Stimulated activated naive CD8-positive, alpha-beta T cell treated with anti-CD3 and anti-CD28 coated beads, Interleukin-15, amount 100 ng/mL, for 72 hours (primary cell): ENCODE measurements around the gene GPR62.

Source experiments
- ATAC-seq: fragments of 150-1000 bp; cut with Tn5 transposase; 2 replicates; pipeline ENCODE4 v1.10.0; 2021; ENCODE audit warnings: mild to moderate bottlenecking, moderate library complexity
- DNase-seq, 2 donors: peaks; one replicate each; pipeline ENCODE4 v3.0.0; 2021 to 2022
- H3K27ac Mint-ChIP-seq, 2 donors: one replicate each; pipeline ENCODE4 v1.8.0; 2022; ENCODE audit warnings: mild to moderate bottlenecking in 2 of 2, mixed read lengths in 2 of 2, moderate library complexity in 2 of 2
- H3K27me3 Mint-ChIP-seq: one replicate; pipeline ENCODE4 v1.8.0; 2022; ENCODE audit warnings: mixed read lengths
- H3K4me1 Mint-ChIP-seq: one replicate; pipeline ENCODE4 v1.8.0; 2022; ENCODE audit warnings: mild to moderate bottlenecking, mixed read lengths
- H3K4me3 Mint-ChIP-seq, 2 donors: one replicate each; pipeline ENCODE4 v1.8.0; 2022; ENCODE audit warnings: mild to moderate bottlenecking in 2 of 2, mixed read lengths in 2 of 2, moderate library complexity in 1 of 2
- H3K9me3 Mint-ChIP-seq, 2 donors: one replicate each; pipeline ENCODE4 v1.8.0; 2022; ENCODE audit warnings: mixed read lengths in 2 of 2

Gene GPR62

GRCh38 chr3:51945031-51945840, 9.9 kb upstream of the GPR62 start:
- ATAC-seq (no peak), DNase-seq (no peak)
- peaks cover 23% of the 10 kb centered on the region for H3K4me1 Mint-ChIP-seq
- H3K9me3 Mint-ChIP-seq, result no peaks in the 10 kb centered on the region
- H3K27me3 Mint-ChIP-seq, result no peaks in the 10 kb centered on the region
- peak overlapping the region in 1 of 2 donors; percentile 15 for H3K27ac Mint-ChIP-seq
- H3K4me3 Mint-ChIP-seq, result no peak overlapping the region

GRCh38 chr3:51945926-51946705, 9.1 kb upstream of the GPR62 start:
- H3K27me3 Mint-ChIP-seq, result no peaks in the 10 kb centered on the region
- H3K4me3 Mint-ChIP-seq, result no peak overlapping the region
- ATAC-seq (no peak), DNase-seq (no peak)
- no peaks in the 10 kb centered on the region for H3K9me3 Mint-ChIP-seq
- H3K27ac Mint-ChIP-seq, result no peak overlapping the region
- H3K4me1 Mint-ChIP-seq, result peaks cover 14% of the 10 kb centered on the region

- DNase-seq, result no peak
- H3K9me3 Mint-ChIP-seq, result no peaks in the 10 kb centered on the region
- no peak overlapping the region for H3K4me3 Mint-ChIP-seq
- H3K27me3 Mint-ChIP-seq, result no peaks in the 10 kb centered on the region
- ATAC-seq, result no peak
- H3K27ac Mint-ChIP-seq, result no peak overlapping the region
- H3K4me1 Mint-ChIP-seq, result peaks cover 14% of the 10 kb centered on the region
Measured at GRCh38 chr3:51946796-51947195, 8.4 kb upstream of the GPR62 start.

- Mint-ChIP-seq H3K9me3 (no peaks in the 10 kb centered on the region), H3K27ac (no peak overlapping the region), H3K27me3 (no peaks in the 10 kb centered on the region), H3K4me1 (peaks cover 9% of the 10 kb centered on the region), H3K4me3 (no peak overlapping the region)
- DNase-seq, result no peak
- no peak for ATAC-seq
Measured at GRCh38 chr3:51947215-51947900, 7.8 kb upstream of the GPR62 start.

GRCh38 chr3:51948016-51948580, 7.1 kb upstream of the GPR62 start:
- ATAC-seq (no peak), DNase-seq (no peak)
- no peak overlapping the region for H3K4me3 Mint-ChIP-seq

GRCh38 chr3:51949121-51949520, 6.1 kb upstream of the GPR62 start:
- Mint-ChIP-seq H3K27me3 (peaks cover 12% of the 10 kb centered on the region), H3K4me3 (no peak overlapping the region), H3K9me3 (no peaks in the 10 kb centered on the region), H3K27ac (no peak overlapping the region), H3K4me1 (no peaks in the 10 kb centered on the region)
- ATAC-seq (no peak), DNase-seq (no peak)

More at GRCh38 chr3:51948016-51948580, 7.1 kb upstream of the GPR62 start:
- Mint-ChIP-seq H3K27me3 (peaks cover 1% of the 10 kb centered on the region), H3K27ac (no peak overlapping the region), H3K4me1 (peaks cover 2% of the 10 kb centered on the region), H3K9me3 (no peaks in the 10 kb centered on the region)

- ATAC-seq, result no peak
- peaks cover 5% of the 10 kb centered on the region for H3K4me1 Mint-ChIP-seq
- no peaks in the 10 kb centered on the region for H3K9me3 Mint-ChIP-seq
- no peak overlapping the region for H3K4me3 Mint-ChIP-seq
- DNase-seq, result no peak
- no peak overlapping the region for H3K27ac Mint-ChIP-seq
- H3K27me3 Mint-ChIP-seq, result peaks cover 27% of the 10 kb centered on the region
Measured at GRCh38 chr3:51950899-51951298, 4.3 kb upstream of the GPR62 start.

- ATAC-seq (no peak), DNase-seq (no peak)
- Mint-ChIP-seq H3K4me1 (peaks cover 14% of the 10 kb centered on the region), H3K27me3 (peaks cover 50% of the 10 kb centered on the region), H3K4me3 (no peak overlapping the region), H3K27ac (no peak overlapping the region), H3K9me3 (no peaks in the 10 kb centered on the region)
Measured at GRCh38 chr3:51953445-51953844, 1.7 kb upstream of the GPR62 start.

GRCh38 chr3:51954105-51954504, 1.1 kb upstream of the GPR62 start:
- Mint-ChIP-seq H3K9me3 (no peaks in the 10 kb centered on the region), H3K27me3 (peaks cover 50% of the 10 kb centered on the region), H3K4me1 (peaks cover 14% of the 10 kb centered on the region), H3K27ac (no peak overlapping the region), H3K4me3 (no peak overlapping the region)
- DNase-seq (no peak), ATAC-seq (no peak)

GRCh38 chr3:51954713-51955112, 468 bp upstream of the GPR62 start:
- H3K4me3 Mint-ChIP-seq, result no peak overlapping the region
- no peak overlapping the region for H3K27ac Mint-ChIP-seq
- peaks cover 50% of the 10 kb centered on the region for H3K27me3 Mint-ChIP-seq
- DNase-seq, result no peak
- no peak for ATAC-seq
- H3K9me3 Mint-ChIP-seq, result no peaks in the 10 kb centered on the region
- H3K4me1 Mint-ChIP-seq, result peaks cover 14% of the 10 kb centered on the region

GRCh38 chr3:51955893-51956770, 951 bp downstream of the GPR62 start:
- H3K4me3 Mint-ChIP-seq, result peak overlapping the region; percentile 58 to 74
- H3K27me3 Mint-ChIP-seq, result peaks cover 50% of the 10 kb centered on the region

GRCh38 chr3:51957520-51958205, 2.5 kb downstream of the GPR62 start:
- no peaks in the 10 kb centered on the region for H3K9me3 Mint-ChIP-seq
- no peak for DNase-seq
- H3K4me3 Mint-ChIP-seq, result no peak overlapping the region
- H3K4me1 Mint-ChIP-seq, result peaks cover 14% of the 10 kb centered on the region
- H3K27ac Mint-ChIP-seq, result no peak overlapping the region
- peaks cover 50% of the 10 kb centered on the region for H3K27me3 Mint-ChIP-seq
- no peak for ATAC-seq

More at GRCh38 chr3:51955893-51956770, 951 bp downstream of the GPR62 start:
- no peak overlapping the region for H3K27ac Mint-ChIP-seq
- H3K4me1 Mint-ChIP-seq, result peaks cover 14% of the 10 kb centered on the region
- DNase-seq (peak; percentile 55 to 56), ATAC-seq (peak; percentile 85)
- no peaks in the 10 kb centered on the region for H3K9me3 Mint-ChIP-seq

GRCh38 chr3:51958603-51959521, 3.7 kb downstream of the GPR62 start:
- H3K4me3 Mint-ChIP-seq, result no peak overlapping the region
- H3K27ac Mint-ChIP-seq, result no peak overlapping the region
- ATAC-seq (no peak), DNase-seq (no peak)
- H3K4me1 Mint-ChIP-seq, result peaks cover 14% of the 10 kb centered on the region
- no peaks in the 10 kb centered on the region for H3K9me3 Mint-ChIP-seq
- H3K27me3 Mint-ChIP-seq, result peaks cover 41% of the 10 kb centered on the region
